GM18511 (cell line): ENCODE data around the gene SLC22A6.
"Not testable (repeated sequence)": the region's sequence is repeated elsewhere in the genome, so short reads cannot be mapped to it uniquely, and the experiment has no call there.

ENCODE experiments used
- ATAC-seq: cut with Tn5 transposase; IDR thresholded peaks from one replicate; pipeline ENCODE4 v1.9.1; 2021; ENCODE audit warnings: mild to moderate bottlenecking, moderate library complexity; ENCODE audit not compliant: unreplicated experiment

The SLC22A6 gene

DNA sequence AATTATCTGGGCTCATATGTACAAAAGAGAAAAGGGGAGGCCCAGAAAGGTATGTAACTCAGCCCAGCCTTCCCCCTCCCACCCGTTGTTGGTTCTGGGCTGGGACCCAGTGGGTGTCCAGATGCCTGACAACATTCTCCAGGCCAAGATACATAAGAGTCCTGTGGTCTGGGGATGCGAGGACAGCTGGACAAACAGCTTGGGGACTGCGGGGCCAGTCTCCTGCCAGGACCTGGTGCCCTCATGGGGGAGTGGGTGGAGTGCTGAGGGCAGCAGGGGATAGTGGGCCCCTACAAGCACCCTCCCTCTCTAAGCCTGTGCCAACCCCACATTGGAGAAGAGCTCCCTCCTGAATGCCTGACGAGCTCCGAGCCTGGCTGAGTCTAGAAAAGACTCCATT lies 3.5 kb upstream of the SLC22A6 start:
- no peak for ATAC-seq

DNA sequence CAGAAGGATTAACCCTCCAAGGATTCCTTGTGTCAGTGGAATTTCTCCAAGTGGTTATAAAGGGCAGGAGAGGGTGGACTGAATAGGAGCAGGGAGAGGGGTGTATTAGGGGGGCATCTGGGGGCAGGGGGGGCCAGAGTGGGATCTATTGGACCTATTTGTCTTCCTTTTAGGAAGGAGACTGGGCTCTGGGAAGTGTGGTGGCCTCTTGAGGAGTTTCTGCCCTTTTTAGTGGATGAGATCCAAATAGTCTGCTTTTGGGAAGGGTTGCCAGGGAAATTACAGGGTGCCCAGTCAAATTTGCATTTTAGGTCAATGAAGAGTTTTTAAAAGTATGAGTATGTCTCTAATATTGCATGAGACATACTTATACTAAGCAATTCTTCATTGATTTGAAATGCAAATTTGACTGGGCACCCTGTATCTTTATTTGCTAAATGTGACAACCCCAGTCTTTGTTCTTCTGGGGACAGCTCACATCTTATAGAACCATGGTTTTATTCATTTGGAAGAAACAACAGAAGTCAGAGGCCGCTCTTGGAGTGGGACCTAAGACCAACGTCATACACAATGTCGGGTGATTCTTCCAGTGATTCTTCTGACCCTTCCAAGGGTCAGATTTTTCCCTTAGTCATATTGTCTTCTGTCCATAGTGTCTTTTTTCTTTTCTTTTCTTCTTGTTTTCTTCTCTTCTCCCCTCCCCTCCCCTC lies 429 bp upstream of the SLC22A6 start:
- no peak for ATAC-seq

DNA sequence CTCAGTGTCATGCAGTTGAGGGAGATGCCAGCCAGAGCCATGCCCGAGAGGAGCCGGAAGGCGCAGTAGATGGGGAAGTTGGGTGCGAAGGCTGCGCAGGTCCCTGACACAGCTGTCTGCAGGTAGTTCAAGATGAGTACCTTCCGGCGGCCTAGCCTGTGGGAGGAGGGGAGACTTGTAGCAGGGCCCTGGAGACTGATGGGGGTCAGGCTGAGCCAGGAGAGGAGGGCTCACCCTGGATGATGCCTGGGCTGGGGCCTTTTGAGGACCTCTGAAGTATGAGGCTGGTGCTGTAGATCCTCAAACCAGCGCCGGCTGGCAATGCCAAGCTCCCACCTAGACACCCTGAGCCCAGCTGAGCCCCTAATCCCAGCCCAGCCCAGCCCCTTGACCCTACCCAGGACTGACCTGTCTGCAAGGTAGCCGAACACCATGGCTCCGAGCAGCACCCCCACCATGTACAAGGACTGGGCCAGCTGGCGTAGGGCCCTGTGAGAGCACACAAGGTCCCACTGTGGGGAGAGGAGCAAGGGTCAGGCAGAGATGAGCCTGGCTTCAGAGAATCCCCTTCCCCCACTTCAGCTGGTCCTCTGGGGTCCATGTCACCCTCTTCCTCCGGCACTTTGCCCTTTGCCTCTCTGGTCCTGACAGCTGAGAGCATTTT lies 1.1 kb downstream of the SLC22A6 start:
- ATAC-seq = no peak

DNA sequence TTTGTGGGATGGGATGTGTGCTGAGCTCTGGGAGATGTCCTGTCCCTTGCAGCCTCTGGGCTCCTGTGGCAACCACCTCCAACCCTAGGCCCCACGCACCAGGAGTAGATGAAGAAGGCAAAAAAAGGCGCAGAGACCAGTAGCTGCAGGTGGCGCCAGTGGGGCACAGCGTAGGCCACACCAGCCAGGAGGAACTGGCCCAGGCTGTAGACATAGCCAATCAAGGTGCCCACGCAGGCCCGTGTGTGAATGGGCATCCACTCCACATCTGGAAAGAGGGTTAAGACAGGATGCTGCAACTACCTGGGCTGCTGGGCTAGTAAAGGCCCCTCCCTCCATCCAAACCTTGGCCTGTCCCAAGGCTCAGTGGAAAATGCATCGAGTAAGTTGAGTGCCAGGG lies 3.0 kb downstream of the SLC22A6 start:
- ATAC-seq = no peak

DNA sequence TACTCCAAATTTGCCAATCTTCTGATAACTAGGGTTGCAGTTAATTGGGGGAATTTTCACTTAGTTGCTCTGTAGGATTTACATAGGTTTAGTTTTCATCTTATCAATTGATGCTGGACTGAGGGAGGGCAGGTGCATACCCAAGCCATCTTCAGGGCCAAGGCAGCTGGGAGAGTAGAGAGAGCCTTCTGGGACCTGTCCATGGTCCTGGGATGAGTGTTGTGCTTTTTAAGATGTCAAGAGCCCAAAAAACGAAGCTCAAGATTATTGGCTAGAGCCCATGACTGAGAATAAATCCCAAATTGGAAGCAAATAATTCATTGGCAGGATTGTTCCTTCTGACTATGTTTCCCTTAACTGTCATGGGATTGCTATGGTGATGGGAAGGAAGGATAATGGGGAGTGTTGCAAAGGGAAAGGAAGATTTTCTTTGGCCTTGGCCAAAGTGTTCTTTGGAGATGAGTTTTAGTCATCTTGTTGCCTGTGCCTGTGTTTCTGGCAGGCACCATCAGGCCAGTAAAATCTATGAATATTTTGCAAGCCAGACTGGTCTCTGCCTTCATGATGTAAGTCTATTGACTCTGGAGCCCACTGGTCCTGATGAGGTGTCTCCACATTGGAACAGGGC lies 4.5 kb downstream of the SLC22A6 start:
- no peak for ATAC-seq

DNA sequence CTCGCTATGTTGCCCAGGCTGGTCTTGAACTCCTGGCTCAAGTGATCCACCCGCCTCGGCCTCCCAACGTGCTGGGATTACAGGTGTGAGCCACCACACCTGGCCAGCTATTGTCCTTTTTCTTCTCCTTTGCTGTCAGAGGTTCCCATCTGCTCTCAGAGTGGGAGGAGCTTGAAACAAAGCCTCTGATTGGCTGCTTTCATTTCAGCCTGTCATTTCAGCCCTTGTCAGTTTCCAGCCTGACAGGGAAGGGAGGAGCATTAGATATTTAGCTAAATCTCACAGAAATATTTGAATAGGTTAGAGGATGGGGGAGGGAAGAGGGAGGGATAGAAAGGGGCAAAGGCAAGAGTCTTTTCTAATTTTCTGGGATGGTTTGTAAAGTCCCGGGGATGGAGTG lies 8.7 kb downstream of the SLC22A6 start:
- ATAC-seq = no peak

DNA sequence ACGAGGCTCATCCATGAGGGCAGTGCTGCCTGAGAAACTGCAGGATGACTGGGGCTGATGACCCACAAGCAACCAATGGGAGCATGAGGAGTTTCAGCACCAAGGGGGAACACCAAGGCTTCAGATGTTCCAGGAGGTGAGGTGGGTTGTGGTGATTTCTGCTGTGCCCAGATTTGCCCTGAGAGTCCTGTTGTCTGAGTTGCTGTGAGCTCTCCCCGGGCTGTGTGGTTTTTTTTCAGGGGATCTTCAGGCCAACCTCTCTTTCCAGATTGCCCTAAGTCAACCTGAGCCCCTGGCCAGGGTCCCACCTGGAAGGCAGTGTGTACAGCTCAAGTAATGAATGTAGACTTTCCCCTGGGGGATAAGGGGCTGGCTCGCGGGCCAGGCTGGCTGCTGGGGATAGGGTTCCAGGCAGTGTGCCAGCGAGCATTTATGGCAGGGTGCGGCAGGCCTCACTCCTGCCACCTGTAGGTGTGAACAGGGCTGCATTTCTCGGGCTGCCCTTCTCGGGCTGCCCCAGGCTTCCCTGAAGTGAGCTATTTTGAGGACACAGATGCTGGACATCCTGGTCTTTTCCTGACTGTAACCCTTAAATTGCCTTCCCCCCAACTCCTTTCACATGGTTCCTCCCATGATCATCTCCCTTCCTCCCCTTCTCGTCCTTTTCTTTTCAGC lies 9.8 kb downstream of the SLC22A6 start:
- ATAC-seq = no peak

DNA sequence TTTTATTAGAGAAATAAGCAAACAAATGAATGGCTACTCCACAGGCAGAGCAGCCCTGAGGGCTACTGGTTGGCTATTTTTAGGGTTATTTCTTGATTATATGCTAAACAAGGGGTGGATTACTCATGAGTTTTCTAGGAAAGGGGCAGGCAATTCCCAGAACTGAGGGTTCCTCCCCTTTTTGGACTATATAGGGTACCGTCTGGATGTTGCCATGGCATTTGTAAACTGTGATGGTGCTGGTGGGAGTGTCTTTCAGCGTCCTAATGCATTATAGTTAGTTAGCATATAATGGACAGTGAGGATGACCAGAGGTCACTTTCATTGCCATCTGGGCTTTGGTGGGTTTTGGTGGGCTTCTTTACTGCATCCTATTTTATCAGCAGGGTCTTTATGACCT lies 19.2 kb downstream of the SLC22A6 start:
- ATAC-seq = no peak

DNA sequence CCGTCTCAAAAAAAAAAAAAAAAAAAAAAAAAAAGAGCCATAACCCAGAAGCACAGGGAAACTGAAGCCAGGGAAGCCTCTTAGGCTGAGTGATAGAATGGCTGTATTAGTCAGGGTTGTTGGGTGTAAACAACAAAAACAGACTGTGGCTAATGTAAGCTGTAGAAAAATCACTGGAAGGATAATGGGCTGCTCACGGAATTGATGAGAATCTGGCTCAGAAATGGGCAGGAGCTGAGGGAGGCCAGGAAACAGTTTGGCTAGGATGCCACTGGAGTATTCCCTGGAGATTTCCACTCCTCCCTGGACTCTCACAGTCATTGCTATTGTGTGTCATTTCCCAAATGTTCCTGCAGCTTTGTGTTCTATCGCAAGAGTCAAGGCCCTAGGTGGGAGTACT lies 22.4 kb downstream of the SLC22A6 start:
- ATAC-seq = no peak

DNA sequence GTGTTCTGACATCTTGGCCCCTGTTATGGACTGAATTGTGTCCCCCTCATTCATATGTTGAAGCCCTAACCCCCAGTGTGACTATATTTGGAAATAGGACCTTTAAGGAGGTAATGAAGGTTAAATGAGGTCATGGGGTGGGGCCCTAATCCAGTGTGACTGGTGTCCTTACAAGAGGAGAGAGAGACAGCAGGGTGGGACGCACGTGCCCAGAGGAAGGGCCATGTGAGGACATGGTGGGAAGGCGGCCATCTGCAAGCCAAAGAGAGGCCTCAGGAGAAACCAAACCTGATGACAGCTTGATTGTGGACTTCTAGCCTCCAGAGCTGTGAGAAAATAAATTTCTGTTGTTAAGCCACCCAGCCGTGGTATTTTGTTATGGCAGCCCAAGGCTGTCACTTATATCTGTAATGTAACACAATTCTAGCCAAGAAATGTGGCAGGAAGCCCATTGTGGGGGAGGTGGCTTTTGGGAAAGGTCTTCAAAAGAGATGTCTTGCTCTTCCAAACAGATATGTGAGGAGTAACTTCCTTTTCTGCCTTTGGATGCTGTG lies 23.7 kb downstream of the SLC22A6 start:
- ATAC-seq = no peak

DNA sequence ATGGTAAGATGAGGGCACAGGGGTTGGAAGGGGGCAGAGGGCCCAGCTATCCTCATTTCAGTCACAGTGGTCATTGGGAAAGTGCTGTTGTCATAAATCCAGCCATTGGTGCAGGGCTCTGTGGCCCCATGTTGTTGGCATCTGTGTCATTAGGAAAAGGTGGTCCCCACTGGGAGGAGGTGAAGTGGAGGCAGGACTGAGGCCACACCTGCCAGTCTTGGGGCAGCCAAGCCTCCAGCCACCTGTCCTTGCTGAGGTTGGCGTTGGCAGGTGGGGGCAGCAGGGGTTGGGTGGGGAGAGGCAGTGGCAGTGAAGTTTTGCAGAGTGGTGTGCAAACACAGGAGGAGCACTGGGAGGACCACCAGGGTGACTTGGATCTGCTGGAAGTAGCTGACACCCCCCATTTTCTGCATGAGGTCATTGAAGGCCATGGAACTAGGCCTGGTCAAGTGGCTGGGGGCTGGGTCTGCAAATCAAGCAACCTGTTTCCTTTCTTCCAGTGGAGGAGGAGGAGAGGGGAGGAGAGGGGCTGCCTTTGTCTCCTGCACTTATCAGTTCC lies 25.3 kb downstream of the SLC22A6 start:
- ATAC-seq = no peak

DNA sequence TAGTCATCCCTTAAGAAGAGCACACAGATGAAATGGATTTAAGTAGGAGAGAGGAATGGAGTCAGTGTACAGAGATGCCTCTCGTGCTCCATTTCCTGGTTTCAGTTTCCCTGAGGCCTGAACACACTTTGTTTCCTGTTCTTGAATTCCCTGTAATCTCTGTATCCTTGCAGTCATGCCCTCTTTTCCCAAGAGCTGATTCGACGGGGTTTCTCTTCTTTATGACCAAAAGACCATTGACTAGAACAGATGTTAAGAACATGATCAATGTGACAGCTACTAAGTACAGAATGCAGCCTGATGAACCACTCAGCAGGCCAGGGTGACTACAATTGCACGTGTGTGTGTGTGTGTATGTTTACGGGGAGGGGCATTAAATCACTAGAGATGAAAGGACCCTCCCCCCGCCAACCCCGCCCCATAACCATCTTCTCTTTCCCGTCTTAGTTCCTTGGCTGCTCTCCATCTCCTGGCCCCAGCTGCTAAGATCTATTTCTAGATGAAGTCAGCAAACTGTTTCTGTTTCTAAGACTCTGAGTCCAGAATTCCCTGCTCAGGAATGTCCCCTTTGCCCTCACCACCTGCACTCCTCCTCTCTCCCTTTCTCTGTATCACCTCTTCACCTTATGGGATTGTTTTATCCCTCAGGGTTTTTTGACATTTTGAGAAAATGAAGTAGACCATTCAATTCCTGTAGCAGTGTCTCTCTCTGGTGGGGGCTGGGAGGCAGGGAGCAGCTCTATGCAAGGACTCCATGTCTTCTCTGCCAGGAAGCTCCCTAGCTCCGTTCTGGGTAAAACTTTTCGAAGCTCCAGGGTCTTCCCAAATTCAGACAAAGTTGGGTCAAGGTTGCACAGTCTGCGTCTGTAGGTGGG lies 26.0 kb downstream of the SLC22A6 start:
- no peak for ATAC-seq

DNA sequence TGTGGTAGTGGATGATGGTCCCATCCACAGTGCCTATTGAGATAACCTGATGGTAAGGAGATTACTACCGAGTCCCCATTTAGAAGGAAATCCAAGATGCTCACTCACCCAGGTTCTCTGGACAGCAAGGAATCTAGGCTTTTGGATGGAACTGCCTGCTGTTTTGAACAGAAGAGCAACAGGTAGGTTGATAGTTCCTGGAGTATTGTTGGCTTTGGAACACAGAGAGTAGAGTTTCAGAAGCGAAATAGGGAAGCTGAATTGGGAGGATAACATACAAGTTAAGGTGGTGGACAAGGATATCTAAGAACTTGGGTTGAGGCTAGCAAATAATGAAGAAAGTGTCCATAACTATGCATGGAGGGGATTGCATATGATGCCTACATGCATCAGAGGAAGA lies 27.6 kb downstream of the SLC22A6 start:
- ATAC-seq = no peak

DNA sequence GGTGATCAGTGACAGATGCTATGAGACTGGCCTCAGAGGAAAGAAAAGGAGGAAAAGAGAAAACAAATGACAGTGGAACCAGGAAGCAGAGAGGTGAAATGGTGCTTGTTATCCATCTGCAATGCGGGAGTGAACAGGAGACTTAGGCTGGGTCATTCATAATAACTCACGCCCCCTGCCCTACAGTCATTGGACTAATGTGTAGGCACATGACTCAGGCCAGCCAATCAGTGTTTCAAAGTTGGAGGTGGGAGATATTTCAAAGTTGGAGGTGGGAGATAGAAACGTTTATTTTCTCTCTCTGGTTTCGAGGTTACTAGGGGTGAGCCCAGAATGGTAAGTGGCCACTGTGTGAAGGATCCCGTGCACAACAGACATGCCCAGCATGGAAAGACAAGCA lies 30.3 kb downstream of the SLC22A6 start:
- no peak for ATAC-seq

DNA sequence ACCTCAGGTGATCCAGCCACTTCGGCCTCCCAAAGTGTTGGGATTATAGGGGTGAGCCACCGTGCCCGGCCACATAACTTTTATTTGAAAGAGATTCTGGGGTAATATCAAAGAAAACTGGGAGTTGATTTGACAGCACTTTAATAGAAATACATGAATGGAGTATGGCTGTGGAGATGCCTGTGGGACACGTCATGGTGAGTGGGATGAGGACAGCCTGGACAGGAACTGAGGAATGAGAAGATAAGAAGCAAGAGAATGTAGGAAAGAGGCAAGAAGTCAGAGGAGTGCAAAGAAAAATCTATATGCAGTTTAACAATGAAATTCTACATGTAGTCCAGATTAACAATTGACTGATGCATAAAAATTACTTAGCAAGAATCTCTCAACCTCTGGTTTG lies 31.0 kb downstream of the SLC22A6 start:
- ATAC-seq = no peak

DNA sequence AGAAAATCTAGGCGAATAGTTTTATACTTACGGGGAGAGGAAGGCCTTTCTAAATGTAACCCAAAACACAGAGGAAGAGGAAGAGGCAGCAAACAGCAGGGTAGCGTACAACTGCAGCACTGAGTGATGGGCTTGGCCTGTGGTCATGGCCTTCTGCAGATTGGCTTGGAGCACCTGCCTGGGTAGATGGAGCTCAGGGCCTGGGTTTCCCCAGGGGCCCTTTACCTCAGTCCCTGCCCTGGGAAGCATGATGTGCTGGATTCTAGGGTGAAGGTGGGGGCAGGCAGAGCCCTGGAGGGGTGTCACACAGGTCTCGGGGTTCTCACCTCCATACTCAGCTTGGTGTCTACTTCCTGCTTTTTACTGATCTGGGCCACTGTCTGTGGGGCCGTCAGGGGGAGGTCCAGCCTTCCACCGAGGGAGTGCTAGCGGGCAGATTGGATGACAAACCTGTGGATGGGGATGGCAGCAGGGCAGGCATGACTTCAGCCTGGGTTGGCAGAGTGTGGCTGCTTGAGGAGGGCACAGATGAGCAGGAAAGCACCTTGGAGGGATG lies 35.9 kb downstream of the SLC22A6 start:
- ATAC-seq = no peak

DNA sequence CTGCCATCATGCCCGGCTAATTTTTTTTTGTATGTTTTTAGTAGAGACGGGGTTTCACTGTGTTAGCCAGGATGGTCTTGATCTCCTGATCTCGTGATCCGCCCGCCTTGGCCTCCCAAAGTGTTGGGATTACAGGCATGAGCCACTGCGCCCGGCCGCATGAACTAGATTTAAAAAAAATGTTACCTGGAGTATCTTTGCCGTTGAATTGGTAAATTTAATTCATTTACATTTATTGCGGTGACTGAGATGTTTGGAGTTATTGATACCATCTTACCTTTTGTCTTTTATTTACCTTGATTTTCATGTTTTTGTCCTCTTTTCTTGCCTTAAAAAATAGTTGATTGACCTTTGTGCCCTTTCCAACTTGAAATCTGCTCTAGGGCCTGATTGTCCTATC lies 39.2 kb downstream of the SLC22A6 start:
- not testable (repeated sequence) for ATAC-seq

DNA sequence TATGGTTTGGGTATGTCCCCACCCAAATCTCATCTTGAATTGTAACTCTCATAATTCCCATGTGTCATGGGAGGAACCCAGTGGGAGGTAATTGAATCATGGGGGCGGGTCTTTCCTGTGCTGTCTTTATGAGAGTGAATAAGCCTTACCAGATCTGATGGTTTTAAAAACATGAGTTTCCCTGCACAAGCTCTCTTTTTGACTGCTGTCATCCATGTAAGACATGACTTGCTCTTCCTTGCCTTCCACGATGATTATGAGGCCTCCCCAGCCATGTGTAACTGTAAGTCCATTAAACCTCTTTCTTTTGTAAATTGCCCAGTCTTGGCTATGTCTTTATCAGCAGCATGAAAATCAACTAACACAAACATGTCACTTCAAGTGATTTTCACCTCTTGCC lies 47.2 kb downstream of the SLC22A6 start:
- not testable (repeated sequence) for ATAC-seq

DNA sequence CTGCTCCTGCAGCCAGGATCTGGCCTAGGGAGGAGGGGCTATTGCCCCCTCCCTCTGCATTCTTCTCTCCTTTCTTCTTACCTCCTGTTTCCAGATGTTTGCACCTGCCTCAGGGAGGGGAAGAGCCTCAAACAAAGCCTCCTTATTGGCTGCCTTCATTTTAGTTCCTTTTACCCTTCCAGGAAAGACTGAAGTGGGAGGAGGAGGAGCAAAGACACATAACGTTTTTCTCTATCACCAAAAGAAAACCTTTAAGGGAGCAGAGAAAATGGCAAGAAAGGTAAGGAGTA lies 50.3 kb downstream of the SLC22A6 start:
- ATAC-seq = no peak
